Esophagus muscularis mucosa (tissue), 4 donors: ENCODE data around the gene PROX2. TPM values are rescaled to one million over a fixed set of nuclear protein-coding genes. Genes with fewer than 3 reads are reported as not detected.

Experiments used
- DNase-seq: peaks from one replicate; pipeline ENCODE4 v3.0.0-alpha.2; 2017; ENCODE audit errors: extremely low spot score
- H3K27ac ChIP-seq, 4 donors: fragments of 200-600 bp; sonication (generic); replicated peaks in 1 of 4; 1 replicate in 3 of 4; 2 replicates in 1 of 4; pipeline ENCODE4 v1.5.1; 2016 to 2019; ENCODE audit warnings: mild to moderate bottlenecking in 1 of 4
- H3K27me3 ChIP-seq, 4 donors: fragments of 200-600 bp; sonication (generic); one replicate each; pipeline versions ENCODE4 v1.5.1 to v1.6.0; 2016 to 2019
- H3K36me3 ChIP-seq, 4 donors: fragments of 200-600 bp; sonication (generic); one replicate each; pipeline ENCODE4 v1.5.1; 2016 to 2019
- H3K4me1 ChIP-seq, 4 donors: fragments of 200-600 bp; sonication (generic); one replicate each; pipeline ENCODE4 v1.5.1; 2016 to 2019
- H3K4me3 ChIP-seq, 4 donors: fragments of 200-600 bp; sonication (generic); 1 replicate in 2 of 4; 2 replicates in 2 of 4; pipeline ENCODE4 v1.5.1; 2016 to 2019; ENCODE audit warnings: mild to moderate bottlenecking in 4 of 4, moderate library complexity in 1 of 4
- H3K9me3 ChIP-seq, 4 donors: fragments of 200-600 bp; sonication (generic); 1 replicate in 3 of 4; 2 replicates in 1 of 4; pipeline ENCODE4 v1.5.1; 2016 to 2019
- CTCF ChIP-seq, 3 experiments: fragments of 200-600 bp in 2 of 3; fragments of 450-650 bp in 1 of 3; sonication (generic) in 2 of 3; IDR thresholded peaks; one replicate each; pipeline ENCODE4 v1.5.1; 2017 to 2019; ENCODE audit warnings: antibody characterized with exemption in 3 of 3, mild to moderate bottlenecking in 2 of 3, moderate library complexity in 1 of 3
- EP300 ChIP-seq: sonication (generic); formaldehyde crosslinking; IDR thresholded peaks from one replicate; pipeline ENCODE4 v1.6.1; 2017; ENCODE audit warnings: antibody characterized with exemption
- POLR2A ChIP-seq: fragments of 450-650 bp; IDR thresholded peaks from one replicate; pipeline ENCODE4 v1.6.1; 2017; ENCODE audit warnings: antibody characterized with exemption, moderate library complexity, mild to moderate bottlenecking, low read depth
- POLR2AphosphoS5 ChIP-seq, 2 donors: sonication (generic); formaldehyde crosslinking; IDR thresholded peaks; one replicate each; pipeline ENCODE4 v1.6.1; 2017; ENCODE audit warnings: antibody characterized with exemption in 2 of 2
- WGBS: methylation state at CpG from one replicate; pipeline ENCODE4 v1.1.5; 2018; 5-methylcytosine and 5-hydroxymethylcytosine counted together
- intact Hi-C: fragments of 100-400 bp; cut with DNase I; formaldehyde crosslinking; loops from one replicate; pipeline ENCODE4 v1.15.1; 2023
- total RNA-seq, 4 donors: library from RNA; depleted of rRNA; stranded (reverse); fragments of >200 nt; gene quantifications; one replicate each; pipeline versions ENCODE4 v1.1.0 to v1.2.1, GENCODE V29; 2016

Gene PROX2
- total RNA-seq, 4 donors from 2014 or later, result not detected

DNA sequence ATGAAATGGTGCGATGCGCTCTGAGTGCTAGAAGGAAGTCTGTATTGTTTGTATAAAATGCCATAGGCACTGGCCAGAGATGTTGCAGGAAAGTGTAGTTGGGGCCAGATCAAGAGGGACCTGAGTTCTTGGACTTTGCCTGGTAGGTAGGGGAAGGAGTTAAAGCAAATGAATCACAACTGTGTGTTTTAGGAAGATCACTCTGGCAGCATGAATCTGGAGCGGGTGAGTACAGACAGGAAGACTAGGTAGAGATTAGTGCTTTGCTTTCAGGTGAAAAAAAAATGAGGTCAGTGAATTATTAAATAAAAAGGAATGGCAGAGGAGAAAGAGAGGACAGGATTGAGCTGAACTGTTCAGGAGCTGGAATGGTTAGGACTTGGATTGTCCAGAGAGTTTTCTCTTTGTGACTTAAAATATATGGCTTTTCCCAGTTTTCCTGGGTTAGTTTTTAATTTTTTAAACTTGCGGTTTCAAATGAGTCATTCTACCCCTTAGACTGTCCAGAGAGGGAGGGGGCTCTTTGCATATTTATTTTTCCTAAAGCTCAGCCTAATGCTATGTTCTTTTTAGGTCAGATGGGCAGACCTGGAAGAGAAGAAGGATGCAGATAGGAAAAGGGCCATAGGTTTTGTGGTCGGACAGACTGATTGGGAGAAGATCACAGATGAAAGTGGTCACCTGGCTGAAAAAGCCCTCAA is 41.1 kb downstream of the PROX2 start:
- Histone ChIP-seq H3K36me3 (peaks cover 0 to 52% (median 33%) of the 10 kb centered on the region in 4 donors), H3K4me1 (peaks cover 3 to 16% (median 8%) of the 10 kb centered on the region in 4 donors)

DNA sequence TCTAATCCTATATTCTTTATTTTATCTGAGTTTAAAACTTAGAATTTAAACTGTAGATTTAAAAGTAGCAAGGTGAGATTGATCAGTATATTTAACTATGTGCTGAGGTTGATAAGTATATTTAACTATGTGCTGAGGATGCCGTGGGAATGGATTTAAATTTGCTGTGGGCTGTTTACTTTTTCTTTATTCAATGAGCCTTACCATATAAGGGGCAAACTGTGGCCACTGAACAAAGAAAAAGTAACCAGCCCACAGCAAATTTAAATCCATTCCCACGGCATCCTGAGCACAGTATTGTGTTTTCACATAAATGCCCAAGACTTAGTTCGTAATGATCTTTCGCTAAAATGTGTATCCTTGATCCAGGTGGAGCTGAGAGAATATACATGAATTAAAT is 43.1 kb downstream of the PROX2 start:
- no peak for DNase-seq
- 92% methylated on average over 4 of the region's 4 CpGs for WGBS
- H3K4me3 ChIP-seq, result no peak overlapping the region
- H3K9me3 ChIP-seq, result no peaks in the 10 kb centered on the region
- peaks cover 4 to 60% (median 47%) of the 10 kb centered on the region in 4 donors for H3K36me3 ChIP-seq
- H3K4me1 ChIP-seq, result peaks cover 2 to 15% (median 7%) of the 10 kb centered on the region in 4 donors
- intact Hi-C loops, result no loop called here
- TF ChIP-seq CTCF (IDR thresholded peaks at IDR 0.05), result no peak
- no peak for TF ChIP-seq POLR2A
- TF ChIP-seq POLR2AphosphoS5 (IDR thresholded peaks at IDR 0.05), result no peak
- no peak for TF ChIP-seq EP300
- no peaks in the 10 kb centered on the region for H3K27me3 ChIP-seq
- H3K27ac ChIP-seq, result no peak overlapping the region

More for the DNA sequence above, 41.1 kb downstream of the PROX2 start:
- TF ChIP-seq POLR2A, result no peak
- no peak for TF ChIP-seq EP300
- TF ChIP-seq CTCF (IDR thresholded peaks at IDR 0.05), result no peak
- no peak for TF ChIP-seq POLR2AphosphoS5 (IDR thresholded peaks at IDR 0.05)
- 93% methylated on average over 5 of the region's 5 CpGs for WGBS
- intact Hi-C loops, result no loop called here
- no peak overlapping the region for H3K4me3 ChIP-seq
- H3K27ac ChIP-seq, result no peak overlapping the region
- no peak for DNase-seq
- H3K9me3 ChIP-seq, result no peaks in the 10 kb centered on the region
- H3K27me3 ChIP-seq, result no peaks in the 10 kb centered on the region

DNA sequence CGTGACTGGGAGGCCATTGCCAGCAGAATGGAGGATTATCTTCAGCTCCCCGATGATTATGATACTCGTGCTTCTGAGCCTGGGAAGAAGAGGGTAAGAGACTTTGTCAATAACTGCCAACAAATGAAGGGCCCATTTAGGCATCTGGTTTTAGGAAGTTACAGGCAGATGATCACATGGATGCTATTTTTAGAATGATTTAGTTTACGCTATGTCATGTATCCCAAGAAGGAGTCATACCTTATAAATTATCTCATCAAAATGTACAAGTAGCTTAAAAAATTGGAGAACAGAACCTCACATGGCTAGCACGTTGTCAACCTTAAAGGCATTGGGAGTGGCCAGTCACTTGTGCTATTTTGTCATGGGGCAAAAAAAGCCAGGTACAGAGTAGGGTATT is 46.7 kb downstream of the PROX2 start:
- 90% methylated on average over 5 of the region's 5 CpGs for WGBS

GRCh38 chr14:74826574-74826973 is 49.4 kb downstream of the PROX2 start:
- Histone ChIP-seq H3K4me3 (no peak overlapping the region), H3K9me3 (no peaks in the 10 kb centered on the region), H3K27ac (no peak overlapping the region), H3K4me1 (no peaks in the 10 kb centered on the region), H3K36me3 (peaks cover 6 to 51% (median 37%) of the 10 kb centered on the region in 4 donors), H3K27me3 (no peaks in the 10 kb centered on the region)
- DNase-seq, result no peak
- intact Hi-C loops, result no loop called here
- TF ChIP-seq POLR2A (no peak), POLR2AphosphoS5 (IDR thresholded peaks at IDR 0.05) (no peak), CTCF (IDR thresholded peaks at IDR 0.05) (no peak), EP300 (no peak)

More for the DNA sequence above, 46.7 kb downstream of the PROX2 start:
- H3K4me3 ChIP-seq, result no peak overlapping the region
- no peaks in the 10 kb centered on the region for H3K27me3 ChIP-seq
- peaks cover 6 to 43% (median 35%) of the 10 kb centered on the region in 4 donors for H3K36me3 ChIP-seq
- intact Hi-C loops, result no loop called here
- TF ChIP-seq POLR2A, result no peak
- no peak for TF ChIP-seq EP300
- TF ChIP-seq POLR2AphosphoS5 (IDR thresholded peaks at IDR 0.05), result no peak
- no peak for TF ChIP-seq CTCF (IDR thresholded peaks at IDR 0.05)
- no peak overlapping the region for H3K27ac ChIP-seq
- H3K9me3 ChIP-seq, result no peaks in the 10 kb centered on the region
- DNase-seq, result no peak
- H3K4me1 ChIP-seq, result no peaks in the 10 kb centered on the region

Other genes starting within 250 kb of the PROX2 start
- gene AREL1, start 163.1 kb downstream of the PROX2 start, total RNA-seq, result 10 to 100 TPM; 12.3 to 21.6 (median 16.2) TPM
- gene FCF1, start 163.0 kb downstream of the PROX2 start, total RNA-seq, result 10 to 100 TPM; 19.1 to 26.7 (median 23.2) TPM
- gene YLPM1, start 112.8 kb downstream of the PROX2 start, total RNA-seq, result 10 to 100 TPM; 31.0 to 47.2 (median 36.0) TPM
- gene DLST, start 5.8 kb upstream of the PROX2 start, total RNA-seq, result 10 to 100 TPM; 72.7 to 96.2 (median 88.5) TPM
- gene RPS6KL1, start 47.1 kb upstream of the PROX2 start, total RNA-seq, result 1 to 10 TPM; 5.3 to 9.7 (median 7.7) TPM
- 10 to 100 TPM; 16.7 to 69.6 (median 18.4) TPM for gene PGF, start 79.5 kb upstream of the PROX2 start, total RNA-seq
- gene EIF2B2, start 126.8 kb upstream of the PROX2 start, total RNA-seq, result 10 to 100 TPM; 23.3 to 58.0 (median 45.9) TPM
- gene MLH3, start 175.3 kb upstream of the PROX2 start, total RNA-seq, result 10 to 100 TPM; 24.5 to 40.7 (median 32.9) TPM
- gene ACYP1, start 187.9 kb upstream of the PROX2 start, total RNA-seq, result 10 to 100 TPM in 3 of 4 donors, 1 to 10 TPM in 1; 9.1 to 20.3 (median 16.9) TPM
- gene ZC2HC1C, start 193.5 kb upstream of the PROX2 start, total RNA-seq, result 1 to 10 TPM; 4.3 to 7.1 (median 5.9) TPM